Choroid plexus epithelial cell (primary cell): ENCODE measurements around the gene IL4.

ENCODE experiments used
- DNase-seq: peaks from one replicate; pipeline ENCODE4 v3.0.0-alpha.2; 2010; ENCODE audit warnings: low read depth
- H3K4me3 ChIP-seq: 2 replicates; pipeline ENCODE4 v1.5.1; 2011; ENCODE audit warnings: low read depth, mild to moderate bottlenecking, control low read depth, low read length, moderate library complexity
- CTCF ChIP-seq: conservative IDR thresholded peaks from 2 replicates; pipeline ENCODE4 v1.5.1; 2011; ENCODE audit warnings: low read depth, mild to moderate bottlenecking, control low read depth, inconsistent platforms, low read length, moderate library complexity

Gene IL4

GRCh38 chr5:132675936-132676689 is 2.3 kb downstream of the IL4 start:
- no peak for DNase-seq
- TF ChIP-seq CTCF, result no peak
- H3K4me3 ChIP-seq, result no peak overlapping the region

- TF ChIP-seq CTCF, result peak; percentile 60
- peak; percentile 77 for DNase-seq
- H3K4me3 ChIP-seq, result no peak overlapping the region
Observed at GRCh38 chr5:132677191-132677590, 3.4 kb downstream of the IL4 start.

- no peak for DNase-seq
- no peak overlapping the region for H3K4me3 ChIP-seq
- TF ChIP-seq CTCF, result no peak
Observed at GRCh38 chr5:132677682-132678400, 4.1 kb downstream of the IL4 start.

- H3K4me3 ChIP-seq, result no peak overlapping the region
- no peak for DNase-seq
- TF ChIP-seq CTCF, result no peak
Observed at GRCh38 chr5:132678735-132679134, 4.9 kb downstream of the IL4 start.

GRCh38 chr5:132679166-132679565 is 5.4 kb downstream of the IL4 start:
- no peak for TF ChIP-seq CTCF

GRCh38 chr5:132679717-132680380 is 6.1 kb downstream of the IL4 start:
- H3K4me3 ChIP-seq, result no peak overlapping the region
- no peak for DNase-seq
- TF ChIP-seq CTCF, result no peak

More at GRCh38 chr5:132679166-132679565, 5.4 kb downstream of the IL4 start:
- DNase-seq, result no peak
- no peak overlapping the region for H3K4me3 ChIP-seq
